Fibroblast of skin of left quadriceps (primary cell): ENCODE results near the gene VNN1.
A peak's percentile ranks its signal among the peaks of the same experiment; 100 is the strongest.
"Not testable (repeated sequence)": the region's sequence is repeated elsewhere in the genome, so short reads cannot be mapped to it uniquely, and the experiment has no call there.

Experiments used
- DNase-seq, 2 experiments: peaks; one replicate each; pipeline ENCODE4 v3.0.0-alpha.2; 2013; ENCODE audit warnings: low read depth in 2 of 2

VNN1 gene

DNA sequence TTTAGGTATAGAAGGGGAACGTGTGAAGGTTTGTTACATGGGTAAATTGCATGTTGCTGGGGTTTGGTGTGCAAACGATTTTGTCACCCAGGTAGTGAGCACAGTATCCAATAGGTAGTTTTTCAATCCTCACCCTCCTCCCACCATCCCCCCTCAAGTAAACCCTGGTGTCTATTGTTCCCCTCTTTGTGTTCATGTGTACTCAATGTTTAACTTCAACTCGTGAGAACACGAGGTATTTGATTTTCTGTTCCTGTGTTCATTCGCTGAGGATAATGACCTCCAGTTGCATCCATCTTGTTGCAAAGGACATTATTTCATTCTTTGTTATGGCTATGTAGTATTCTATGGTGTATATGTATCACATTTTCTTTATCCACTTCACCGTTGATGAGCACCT, 11.6 kb upstream of the VNN1 start:
- no peak for DNase-seq

DNA sequence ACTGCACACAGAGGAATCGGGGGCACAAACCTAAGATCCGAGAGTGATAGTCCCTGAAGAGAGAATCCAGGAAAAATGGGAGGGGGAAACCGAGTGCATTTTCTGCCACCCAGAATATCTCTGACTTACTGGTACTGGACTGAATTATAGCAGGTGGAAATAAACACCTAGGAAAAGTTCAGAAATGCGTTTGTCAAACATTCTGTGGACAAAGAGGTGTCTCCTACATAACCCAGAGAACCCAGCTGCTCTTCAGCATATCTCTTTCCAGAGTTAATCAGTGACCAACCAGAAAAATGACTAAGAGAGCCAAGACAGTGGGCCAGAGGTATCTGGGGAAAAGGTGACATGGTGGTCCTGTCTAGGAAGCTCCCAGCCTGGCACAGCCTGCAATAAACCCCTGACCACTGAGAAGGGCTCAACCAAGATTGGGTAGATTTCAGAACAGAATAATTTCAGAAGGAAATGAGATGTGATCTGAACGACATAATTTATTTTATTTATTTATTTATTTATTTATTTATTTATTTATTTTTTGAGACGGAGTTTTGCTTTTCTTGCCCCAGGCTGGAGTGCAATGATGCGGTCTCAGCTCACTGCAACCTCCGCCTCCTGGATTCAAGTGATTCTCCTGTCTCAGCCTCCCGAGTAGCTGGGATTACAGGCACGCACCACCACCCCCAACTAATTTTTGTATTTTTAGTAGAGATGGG, 6.0 kb upstream of the VNN1 start:
- no peak for DNase-seq

DNA sequence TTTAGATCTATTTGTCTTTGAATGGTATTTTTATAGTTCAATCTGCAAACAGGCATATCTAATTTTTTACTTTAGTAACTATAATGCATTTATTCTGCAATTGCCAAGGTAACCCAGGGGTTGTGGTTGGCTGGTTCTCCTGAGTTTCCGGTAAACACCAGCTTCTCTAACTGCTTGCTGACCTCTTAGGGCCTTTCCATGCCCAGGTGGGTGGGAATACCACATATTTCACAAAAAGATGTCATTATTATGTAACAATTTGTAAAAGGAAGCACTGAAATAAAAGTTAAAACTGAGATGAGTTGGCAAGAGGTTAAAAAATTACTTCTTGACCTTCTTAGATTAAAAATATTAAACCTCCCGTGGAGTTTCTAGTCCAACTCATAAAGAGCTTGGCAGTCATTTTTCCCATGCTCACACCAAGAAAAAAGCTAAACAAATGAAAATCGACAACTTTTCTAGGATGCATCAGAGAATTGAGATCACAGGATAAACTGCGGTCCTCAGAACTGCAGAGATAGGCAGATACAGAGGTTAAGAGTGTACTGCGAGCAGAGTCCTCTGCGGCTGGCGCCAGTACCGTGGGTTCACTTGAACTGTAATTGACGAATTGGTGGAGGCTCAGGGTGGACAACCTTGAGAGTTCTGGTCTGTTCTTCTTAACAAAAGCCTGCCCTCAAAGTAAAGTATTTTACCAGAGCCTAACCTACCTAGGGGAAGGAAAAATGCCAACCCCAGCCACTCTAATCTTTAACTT, 2.2 kb upstream of the VNN1 start:
- no peak for DNase-seq

DNA sequence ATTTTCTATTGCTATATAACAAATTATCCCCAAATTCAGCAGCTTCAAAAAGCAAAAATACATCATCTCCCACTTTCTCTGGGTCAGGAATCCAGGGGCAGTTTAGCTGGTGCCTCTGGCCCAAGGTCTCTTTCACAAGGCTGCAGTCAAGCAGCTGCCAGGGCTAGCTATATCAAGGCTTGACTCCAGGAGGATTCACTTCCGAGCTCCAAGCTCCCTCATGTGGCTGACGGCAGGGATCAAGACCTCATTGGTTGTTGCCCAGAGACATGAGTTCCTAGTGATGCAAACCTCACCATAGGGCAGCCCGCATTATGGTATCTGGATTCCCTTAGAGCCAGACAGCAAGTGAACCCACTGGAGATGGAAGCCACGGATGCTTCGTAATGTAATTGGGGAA, 1.3 kb upstream of the VNN1 start:
- DNase-seq: no peak

DNA sequence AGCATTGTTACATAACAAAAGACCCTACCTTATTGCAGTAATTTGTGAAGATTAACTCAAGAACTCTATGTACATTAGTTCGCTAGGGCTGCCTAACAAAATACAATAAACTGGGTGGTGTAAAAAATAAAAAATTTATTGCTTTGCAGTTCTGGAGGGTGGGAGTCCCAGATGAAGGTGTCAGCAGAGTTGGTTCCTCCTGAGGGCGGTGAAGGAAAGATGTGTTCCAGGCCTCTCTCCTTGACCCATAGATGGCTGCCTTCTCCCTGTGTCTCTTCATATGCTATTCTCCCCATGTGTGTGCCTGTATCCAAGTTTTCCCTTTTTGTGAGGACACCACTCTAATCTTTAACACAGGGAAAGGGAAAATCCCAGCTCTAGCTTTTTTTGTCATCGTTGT, 305 bp upstream of the VNN1 start:
- no peak for DNase-seq

DNA sequence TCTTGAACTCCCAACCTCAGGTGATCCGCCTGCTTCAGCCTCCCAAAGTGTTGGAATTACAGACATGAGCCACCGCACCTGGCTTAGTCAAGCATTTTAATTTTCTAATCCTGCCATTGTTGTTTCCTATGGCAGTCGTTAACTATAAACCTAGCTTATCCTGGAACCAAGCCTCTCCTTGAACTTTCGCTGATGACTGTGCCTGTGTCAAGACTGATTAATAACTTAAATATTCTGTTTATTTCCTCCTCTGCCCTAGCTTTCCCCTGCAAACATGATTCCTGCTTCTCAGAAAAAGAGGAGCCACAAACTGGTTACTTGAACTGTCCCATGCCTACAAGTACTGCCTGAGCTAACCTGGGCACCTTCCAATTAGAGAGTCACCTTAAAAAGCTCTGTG, 1.5 kb downstream of the VNN1 start:
- no peak for DNase-seq

DNA sequence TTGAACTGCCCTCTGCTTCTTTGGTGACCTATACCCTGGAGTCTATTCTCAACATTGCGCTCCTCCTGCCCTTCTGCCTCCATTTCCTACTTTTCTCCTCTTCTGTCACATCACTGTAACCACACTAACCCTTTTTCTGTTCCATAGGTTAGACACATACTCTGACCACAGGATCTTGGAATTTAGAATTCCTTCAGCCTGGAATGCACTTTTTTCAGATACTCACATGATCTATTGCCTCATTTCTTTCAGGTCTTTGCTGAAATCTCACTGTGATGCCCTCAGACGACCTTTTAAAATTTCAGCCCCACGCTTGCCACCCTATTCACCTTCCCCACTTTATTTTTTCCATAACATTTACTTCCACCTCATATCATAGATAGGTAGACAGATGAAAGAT, 5.1 kb downstream of the VNN1 start:
- DNase-seq: no peak

DNA sequence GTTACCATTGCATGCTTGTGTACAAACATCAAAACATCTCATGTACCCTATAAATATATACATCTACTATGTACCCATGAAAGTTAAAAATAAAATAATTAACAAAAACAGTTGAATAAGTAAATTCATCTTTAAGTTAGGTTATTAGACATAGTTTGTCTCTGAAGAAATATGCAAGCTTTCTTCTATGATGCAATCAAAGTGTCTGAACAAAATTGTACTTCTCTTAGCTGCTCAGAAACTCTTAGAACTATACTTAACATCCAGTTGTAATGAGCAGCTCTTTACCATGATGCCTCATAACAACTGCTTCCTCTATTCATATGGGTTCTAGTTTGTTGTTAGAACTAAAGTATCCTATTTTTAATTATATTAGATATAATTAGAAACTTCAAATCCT, 5.9 kb downstream of the VNN1 start:
- no peak for DNase-seq

DNA sequence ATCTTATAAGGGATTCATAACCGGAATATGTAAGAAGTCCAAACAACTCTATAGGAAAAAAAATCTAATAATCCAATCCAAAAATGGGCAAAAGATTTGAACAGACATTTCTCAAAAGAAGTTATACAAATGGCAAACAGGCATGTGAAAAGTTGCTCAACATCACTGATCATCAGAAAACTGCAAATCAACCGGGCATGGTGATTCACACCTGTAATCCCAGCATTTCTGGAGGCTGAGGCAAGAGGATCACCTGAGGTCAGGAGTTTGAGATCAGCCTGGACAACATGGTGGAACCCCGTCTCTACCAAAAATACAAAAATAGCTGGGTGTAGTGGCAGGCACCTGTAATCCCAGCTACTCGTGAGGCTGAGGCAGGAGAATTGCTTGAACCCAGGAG, 7.1 kb downstream of the VNN1 start:
- not testable (repeated sequence) for DNase-seq

DNA sequence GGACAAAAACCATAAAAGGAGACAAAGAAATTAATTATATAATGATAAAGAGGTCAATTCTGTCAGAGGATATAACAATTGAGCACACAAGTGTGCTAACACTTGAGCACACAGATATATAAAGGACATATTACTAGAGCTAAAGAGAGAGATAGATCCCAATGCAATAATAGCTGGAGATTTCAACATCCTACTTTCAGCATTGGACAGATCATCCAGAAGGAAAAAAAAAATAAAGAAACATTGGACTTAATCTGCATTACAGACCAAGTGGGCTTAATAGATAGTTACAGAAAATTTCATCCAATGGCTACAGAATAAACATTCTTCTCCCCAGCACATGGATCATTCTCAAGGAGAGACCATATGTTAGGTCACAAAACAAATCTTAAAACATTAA, 9.9 kb downstream of the VNN1 start:
- no peak for DNase-seq

DNA sequence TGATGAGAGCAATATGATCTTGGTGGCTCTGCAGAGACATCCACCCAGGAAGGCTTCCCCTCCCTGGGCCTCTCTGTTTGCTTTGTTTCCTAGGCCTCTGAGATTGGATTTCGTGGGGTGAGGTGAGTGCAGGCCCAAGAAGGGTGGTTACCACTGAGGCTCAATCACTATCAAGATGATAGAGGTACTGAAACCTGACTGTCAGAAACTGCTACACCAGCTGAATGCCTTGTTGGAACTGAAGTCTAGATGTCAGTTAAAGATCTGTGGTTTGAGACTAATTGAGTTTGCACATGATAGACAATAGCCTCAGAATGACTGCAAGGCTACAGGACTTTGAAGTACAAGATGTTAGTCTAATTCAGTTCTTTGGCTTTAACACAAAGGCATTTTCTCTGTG, 15.2 kb downstream of the VNN1 start:
- DNase-seq: no peak

DNA sequence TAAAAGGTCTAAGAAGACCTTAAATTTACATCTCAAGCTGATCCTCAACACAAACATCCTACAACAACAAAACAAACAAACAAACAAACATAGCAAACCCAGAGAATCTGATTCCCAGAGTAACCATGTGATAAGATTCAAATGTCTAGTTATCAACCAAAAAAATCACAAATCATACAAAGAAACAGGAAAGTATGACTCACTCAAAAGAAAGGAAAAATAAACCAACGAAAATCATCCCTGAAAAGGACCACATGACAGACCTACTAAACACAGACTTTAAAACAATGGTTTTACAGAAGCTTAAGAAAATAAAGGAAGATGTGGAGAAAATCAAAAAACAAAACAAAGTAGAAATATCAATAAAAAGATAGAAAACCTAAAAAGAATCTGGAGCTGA, 18.1 kb downstream of the VNN1 start:
- DNase-seq: no peak

DNA sequence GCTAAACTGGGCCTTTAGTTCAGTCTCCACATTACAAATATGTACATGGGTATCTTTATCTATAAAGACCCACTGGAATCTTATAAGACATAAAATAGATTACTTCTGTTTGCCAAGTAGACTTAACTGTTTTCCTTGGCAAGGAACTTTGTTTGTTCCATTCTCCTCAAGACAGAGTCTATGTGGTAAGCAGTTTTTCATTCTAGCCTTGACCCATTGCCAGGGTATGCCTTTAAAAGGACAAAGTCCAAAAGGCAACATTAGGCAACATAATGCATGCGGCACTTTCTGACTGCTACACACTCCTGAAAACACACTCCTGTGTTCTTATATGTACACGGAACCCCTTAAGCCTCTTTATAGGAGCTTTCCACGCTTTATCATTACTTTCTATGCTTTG, 20.4 kb downstream of the VNN1 start:
- no peak for DNase-seq

DNA sequence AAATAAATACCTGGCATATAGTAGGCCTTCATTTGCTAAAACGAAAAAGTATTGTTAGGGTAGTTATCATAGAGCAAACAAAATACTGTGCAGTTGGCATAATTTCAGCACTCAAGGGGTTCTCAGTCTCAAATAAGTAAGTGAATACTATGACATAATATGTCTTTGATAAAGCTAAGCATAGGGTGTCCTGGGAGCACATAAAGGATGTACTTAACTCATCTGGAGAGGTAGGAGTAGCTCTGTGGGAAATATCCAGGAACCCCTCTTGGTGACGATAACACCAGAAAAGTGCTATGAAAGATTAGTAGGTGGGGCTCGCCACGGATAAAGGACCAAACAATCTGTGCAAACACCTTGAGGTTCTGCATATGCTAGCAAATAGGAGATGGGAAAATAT, 23.2 kb downstream of the VNN1 start:
- no peak for DNase-seq

DNA sequence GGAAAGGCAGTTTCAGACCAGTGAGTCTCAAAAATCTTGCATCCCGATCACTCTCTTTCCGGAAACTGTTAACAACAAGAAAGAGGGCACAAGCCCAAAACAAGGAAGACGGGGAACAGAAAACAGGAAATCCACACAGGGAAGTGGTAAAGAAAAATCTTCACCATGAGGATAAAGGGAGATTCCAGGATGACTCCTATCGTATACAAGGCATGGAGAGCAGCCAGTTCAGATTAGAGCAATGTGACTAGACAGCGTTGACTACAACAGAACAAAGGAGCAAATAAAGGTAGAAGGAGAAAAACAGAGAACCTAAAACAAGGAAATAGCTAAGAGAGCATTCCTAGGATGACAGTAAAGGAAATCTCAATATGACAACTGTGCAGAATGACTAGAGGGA, 26.5 kb downstream of the VNN1 start:
- DNase-seq: no peak

DNA sequence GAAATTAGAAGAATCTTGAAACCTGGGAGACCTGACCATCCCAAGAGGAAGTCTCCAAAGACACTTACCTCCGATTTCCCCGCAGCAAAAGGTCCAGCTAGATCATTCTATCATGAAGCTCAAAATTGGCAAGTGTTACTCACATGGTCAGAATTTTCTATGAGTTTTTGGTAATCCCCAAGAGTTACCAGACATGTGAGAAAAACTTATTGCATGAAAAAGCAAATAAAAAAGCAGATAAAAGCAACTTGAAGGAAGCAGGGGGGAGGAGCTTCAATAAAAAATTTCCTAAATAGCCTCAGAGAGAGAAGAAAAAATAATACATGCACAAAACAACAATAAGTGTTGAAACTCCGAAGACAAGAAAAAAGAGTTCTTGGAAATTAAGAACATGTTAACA, 27.3 kb downstream of the VNN1 start:
- DNase-seq: no peak

DNA sequence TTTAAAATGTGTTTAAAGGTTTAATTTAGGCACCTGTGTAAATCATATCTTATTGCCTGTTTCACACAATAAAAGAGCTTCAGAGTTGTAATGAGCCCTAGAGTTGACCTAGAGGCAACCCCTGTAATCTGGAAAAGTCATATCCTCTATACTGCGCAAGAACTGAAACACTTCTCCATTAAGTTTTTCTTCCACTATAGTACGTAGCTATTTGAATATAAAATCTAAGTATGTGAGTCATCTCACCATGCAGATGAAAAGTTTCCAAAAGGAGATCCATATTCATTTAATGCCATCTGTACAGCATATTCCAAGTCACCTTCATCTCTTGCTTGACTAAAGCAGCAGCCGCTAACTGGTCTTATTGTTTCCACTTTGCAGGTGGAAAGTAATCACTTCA, 28.8 kb downstream of the VNN1 start:
- DNase-seq: no peak

DNA sequence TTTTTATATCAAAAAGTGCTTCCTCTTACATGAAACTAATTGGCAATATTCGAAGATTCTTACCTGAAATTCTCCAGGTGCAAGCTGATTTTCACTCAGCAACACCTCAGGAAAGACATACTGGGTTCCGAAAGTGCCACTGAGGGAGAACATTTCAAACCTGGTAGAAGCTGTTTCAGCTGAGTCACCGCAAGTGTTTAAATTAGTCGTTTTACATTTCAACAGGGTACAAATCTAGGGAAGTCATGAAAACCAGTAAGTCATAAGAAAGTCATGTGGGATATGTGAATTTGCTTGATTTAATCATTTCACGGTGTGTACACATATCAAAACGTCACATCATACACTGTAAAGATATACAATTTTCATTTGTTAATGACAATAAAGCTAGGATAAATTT, 29.6 kb downstream of the VNN1 start:
- DNase-seq: no peak

DNA sequence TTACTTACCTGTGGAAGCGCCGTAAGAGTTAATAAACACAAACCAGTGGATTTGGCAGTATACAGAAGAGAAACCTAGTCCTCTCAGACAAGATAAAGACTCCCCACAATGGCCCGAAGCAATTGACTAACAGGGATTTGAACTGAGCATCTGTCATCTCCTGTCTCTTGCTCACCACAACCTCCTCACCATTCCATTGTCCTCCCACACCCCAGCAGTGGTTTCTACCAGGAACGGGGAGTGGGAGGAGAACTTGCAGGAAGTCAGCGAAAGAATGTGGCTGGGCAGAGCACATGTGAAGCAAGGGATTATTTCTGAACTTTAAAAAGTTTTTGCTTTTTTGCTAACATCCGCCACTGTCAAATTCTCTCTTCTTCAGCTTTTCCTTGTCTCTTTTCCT, 30.3 kb downstream of the VNN1 start:
- DNase-seq: peak in 1 of 2 experiments; percentile 3

DNA sequence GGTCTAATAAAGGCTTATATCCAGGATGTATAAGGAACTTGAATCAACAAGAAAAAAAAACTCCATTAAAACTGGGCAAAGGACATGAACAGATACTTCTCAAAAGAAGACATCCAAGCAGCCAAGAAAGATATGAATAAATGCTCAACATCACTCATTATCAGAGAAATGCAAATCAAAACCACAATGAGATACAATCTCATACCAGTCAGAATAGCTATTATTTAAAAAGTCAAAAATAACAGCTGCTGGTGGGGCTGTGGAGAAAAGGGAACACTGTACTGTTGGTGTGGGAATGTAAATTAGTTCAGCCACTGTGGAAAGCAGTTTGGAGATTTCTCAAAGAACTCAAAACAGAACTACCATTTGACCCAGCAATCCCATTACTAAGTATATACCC, 34.8 kb downstream of the VNN1 start:
- not testable (repeated sequence) for DNase-seq

DNA sequence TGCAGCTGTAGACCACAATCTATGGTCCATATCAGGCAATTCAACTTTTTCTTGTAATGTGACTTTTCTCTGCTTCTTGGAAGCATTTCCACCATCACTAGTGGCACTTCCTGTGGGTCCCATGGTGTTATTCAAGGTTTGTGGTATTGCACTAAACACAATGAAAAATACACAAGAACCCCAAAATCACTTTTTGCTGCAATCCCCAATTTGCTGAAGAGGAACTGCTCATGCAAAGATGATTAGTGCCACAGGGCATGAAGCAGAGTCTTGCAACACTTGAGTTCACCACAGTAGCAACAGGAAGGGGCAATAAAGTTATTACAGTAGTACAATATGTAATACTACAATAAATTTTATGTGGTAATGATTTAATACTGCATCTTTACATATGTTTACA, 38.1 kb downstream of the VNN1 start:
- DNase-seq: no peak

DNA sequence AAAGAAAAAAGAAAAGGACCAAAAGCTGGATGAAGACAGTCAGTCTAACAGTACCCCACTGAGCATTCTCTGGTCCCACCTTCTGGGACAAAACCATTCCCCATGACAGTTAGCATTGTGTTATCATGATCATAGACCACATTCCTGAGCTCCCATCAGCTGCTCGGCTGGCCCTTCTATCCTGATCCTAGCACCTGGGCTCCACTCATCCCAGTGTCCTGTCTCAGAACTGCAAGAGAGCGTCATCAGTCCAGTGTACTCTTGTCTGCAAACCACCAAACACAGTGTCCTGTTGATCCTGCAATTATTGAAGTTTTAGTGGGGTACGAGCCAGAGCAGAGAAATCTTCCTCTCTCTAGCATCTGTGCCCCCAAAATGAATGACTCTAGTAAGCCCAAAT, 38.9 kb downstream of the VNN1 start:
- DNase-seq: no peak

DNA sequence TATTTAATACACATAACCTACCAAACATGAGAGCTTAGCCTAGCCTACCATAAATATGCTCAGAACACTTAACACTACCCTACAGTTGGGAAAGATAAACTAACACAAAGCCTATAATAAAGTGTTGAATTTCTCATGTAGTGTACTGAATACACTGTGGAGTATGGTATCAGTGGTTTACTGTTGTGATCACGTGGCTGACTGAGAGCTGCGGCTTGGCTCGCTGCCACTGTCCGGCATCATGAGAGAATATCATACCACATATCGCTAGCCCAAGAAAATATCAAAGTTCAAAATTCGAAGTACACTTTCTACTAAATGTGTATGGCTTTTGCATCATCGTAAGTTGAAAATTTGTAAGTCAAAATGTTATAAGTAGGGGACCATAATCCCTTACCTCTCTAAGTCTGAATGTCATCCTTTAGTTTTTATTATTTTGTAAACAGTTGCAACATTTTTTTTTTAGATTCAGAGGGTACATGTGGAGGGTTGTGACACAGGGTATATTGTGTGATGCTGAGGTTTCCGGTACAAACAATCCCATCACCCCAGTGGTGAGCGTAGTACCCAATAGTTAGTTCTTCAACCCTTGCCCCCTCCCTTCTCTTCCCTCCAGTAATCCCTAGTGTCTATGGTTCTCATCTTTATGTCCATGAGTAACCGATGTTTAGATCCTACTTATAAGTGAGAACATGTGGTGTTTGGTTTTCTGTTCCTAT, 40.3 kb downstream of the VNN1 start:
- no peak for DNase-seq
